MCF 10A (cell line): ENCODE data around the gene BSDC1. TPM values are rescaled to one million over a fixed set of nuclear protein-coding genes. Genes with fewer than 3 reads are reported as not detected.

ENCODE experiments used
- BruUV-seq: library from RNA; stranded (reverse); fragments of 400-500 nt; replicated peaks from 2 replicates; lab custom pipeline; 2021; lab: Mats Ljungman, UMichigan
- CTCF ChIA-PET: fragments of 300-600 bp; sonication (Branson Sonifier 250); formaldehyde crosslinking; extraction: SDS; loops from one replicate; lab custom pipeline; 2021; ENCODE audit warnings: antibody characterized with exemption, inconsistent platforms; lab: Yijun Ruan, JAX
- POLR2A ChIA-PET: fragments of 300-600, 350-650 bp; sonication (Branson Sonifier 250); formaldehyde crosslinking; extraction: SDS; loops from one replicate; lab custom pipeline; 2020; ENCODE audit warnings: antibody characterized with exemption, inconsistent platforms; lab: Yijun Ruan, JAX
- DNase-seq: peaks from one replicate; pipeline ENCODE4 v3.0.0-alpha.2; 2018; ENCODE audit not compliant: unreplicated experiment
- H3K27ac Mint-ChIP-seq: one replicate; pipeline ENCODE4 v1.8.0; 2022; ENCODE audit warnings: mild to moderate bottlenecking, low read depth, mixed read lengths; ENCODE audit not compliant: unreplicated experiment
- H3K27me3 Mint-ChIP-seq: one replicate; pipeline ENCODE4 v1.8.0; 2022; ENCODE audit warnings: mixed read lengths; ENCODE audit not compliant: insufficient read depth, unreplicated experiment
- H3K36me3 Mint-ChIP-seq: one replicate; pipeline ENCODE4 v1.8.0; 2022; ENCODE audit warnings: mild to moderate bottlenecking, moderate library complexity, mixed read lengths; ENCODE audit not compliant: insufficient read depth, unreplicated experiment
- H3K4me1 Mint-ChIP-seq: one replicate; pipeline ENCODE4 v1.8.0; 2022; ENCODE audit warnings: mixed read lengths; ENCODE audit not compliant: insufficient read depth, unreplicated experiment
- H3K4me3 Mint-ChIP-seq: one replicate; pipeline ENCODE4 v1.8.0; 2022; ENCODE audit warnings: mild to moderate bottlenecking, moderate library complexity, mixed read lengths; ENCODE audit not compliant: unreplicated experiment
- H3K9me3 Mint-ChIP-seq: one replicate; pipeline ENCODE4 v1.8.0; 2022; ENCODE audit warnings: mixed read lengths; ENCODE audit not compliant: unreplicated experiment
- CTCF ChIP-seq: fragments of 200-600 bp; IDR thresholded peaks from one replicate; pipeline ENCODE4 v1.8.0; 2022; ENCODE audit warnings: antibody characterized with exemption, mild to moderate bottlenecking; ENCODE audit not compliant: unreplicated experiment
- intact Hi-C: fragments of 100-400 bp; cut with micrococcal nuclease; formaldehyde crosslinking; loops from 2 replicates; pipeline ENCODE4 v1.14.1; 2022
- total RNA-seq: library from RNA; stranded (reverse); gene quantifications from 2 replicates; pipeline ENCODE4 v1.2.3, GENCODE V29; 2022

BSDC1 gene
- total RNA-seq, 1 experiment from 2014 or later: 52.6 TPM

DNA sequence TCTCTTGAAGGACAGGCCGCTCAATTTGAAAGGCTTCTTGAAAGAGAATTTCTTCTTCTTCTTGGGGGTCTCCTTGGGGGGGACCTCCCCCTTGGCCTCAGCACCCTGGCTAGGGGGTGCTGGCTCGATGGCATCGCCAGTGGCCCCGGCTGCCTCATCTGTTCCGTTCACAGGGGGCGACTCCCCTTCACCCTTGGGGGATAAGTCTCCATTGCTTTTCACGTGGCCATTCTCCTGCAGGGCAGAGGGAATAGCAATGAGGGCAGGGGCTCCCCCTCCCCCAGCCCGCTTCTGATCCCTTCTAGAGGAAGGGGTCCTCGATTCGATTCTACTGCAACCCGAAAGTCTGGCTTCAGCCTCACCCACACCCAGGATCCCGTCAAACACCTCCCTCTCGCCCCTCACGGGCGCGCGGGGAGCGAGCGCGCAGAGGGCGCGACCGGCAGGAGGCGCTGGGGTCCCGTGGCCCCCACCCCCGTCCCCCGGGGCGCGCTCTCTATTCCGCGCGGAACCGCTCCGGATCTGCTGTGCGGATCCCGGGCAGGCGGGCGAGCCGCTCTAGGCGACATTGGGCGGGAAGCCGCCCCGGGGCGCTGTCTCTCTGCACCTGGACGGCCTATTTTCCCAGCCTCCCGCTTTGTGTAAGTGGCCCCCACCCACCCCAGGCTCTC lies 59.2 kb downstream of the BSDC1 start:
- no peaks in the 10 kb centered on the region for H3K9me3 Mint-ChIP-seq
- BruUV-seq: no TSS peak
- H3K27ac Mint-ChIP-seq: no peak overlapping the region
- intact Hi-C loops: no loop called here
- no peaks in the 10 kb centered on the region for H3K27me3 Mint-ChIP-seq
- DNase-seq: no peak
- ChIA-PET POLR2A (no interaction called here), CTCF (no interaction called here)
- H3K36me3 Mint-ChIP-seq: peaks cover 11% of the 10 kb centered on the region
- H3K4me1 Mint-ChIP-seq: no peaks in the 10 kb centered on the region
- H3K4me3 Mint-ChIP-seq: peak overlapping the region; percentile 30
- TF ChIP-seq CTCF: peak; percentile 33

- H3K4me3 Mint-ChIP-seq: peak overlapping the region; percentile 52
- CTCF ChIA-PET: no interaction called here
- peaks cover 17% of the 10 kb centered on the region for H3K36me3 Mint-ChIP-seq
These were observed 59.9 kb downstream of the BSDC1 start for GRCh38 chr1:32334274-32334861.

DNA sequence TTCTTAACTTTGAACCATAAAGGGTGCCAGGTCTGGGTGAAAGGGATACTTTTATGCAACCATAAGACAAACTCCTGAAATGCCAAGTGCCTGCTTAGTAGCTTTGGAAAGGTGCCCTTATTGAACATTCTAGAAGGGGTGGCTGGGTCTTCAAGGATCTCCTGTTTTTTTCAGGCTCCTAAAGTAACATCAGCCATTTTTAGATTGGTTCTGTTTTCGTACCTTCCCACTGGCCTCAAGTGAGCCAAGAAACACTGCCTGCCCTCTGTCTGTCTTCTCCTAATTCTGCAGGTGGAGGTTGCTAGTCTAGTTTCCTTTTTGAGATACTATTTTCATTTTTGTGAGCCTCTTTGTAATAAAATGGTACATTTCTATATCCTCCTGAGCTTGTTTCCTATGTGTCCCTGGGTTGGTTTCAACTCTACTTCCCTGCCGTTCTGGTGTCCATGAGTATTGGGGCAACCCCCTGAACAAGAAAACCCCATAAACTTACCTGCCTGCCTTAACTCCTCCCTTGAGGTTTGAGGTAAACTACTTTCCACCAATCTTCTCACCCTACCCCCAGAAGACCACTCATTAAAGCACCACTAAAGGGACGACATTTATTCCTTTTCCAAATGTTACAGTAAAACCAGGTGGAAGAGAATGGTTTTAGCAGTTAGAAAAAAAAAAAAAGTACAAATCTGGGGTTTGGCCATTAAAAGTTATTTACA lies 60.8 kb downstream of the BSDC1 start:
- ChIA-PET POLR2A (interaction anchor here (1.4 kb wide), 1 partner anchor 67 kb away, joined by 3 read pairs; no protein-coding TSS in a partner anchor), CTCF (interaction anchor here (1.2 kb wide), 1 partner anchor 117 kb away, joined by 5 read pairs; no protein-coding TSS in a partner anchor)
- no peak overlapping the region for H3K27ac Mint-ChIP-seq
- no peak overlapping the region for H3K4me3 Mint-ChIP-seq
- no peaks in the 10 kb centered on the region for H3K9me3 Mint-ChIP-seq
- H3K27me3 Mint-ChIP-seq: no peaks in the 10 kb centered on the region
- no peaks in the 10 kb centered on the region for H3K4me1 Mint-ChIP-seq
- peaks cover 24% of the 10 kb centered on the region for H3K36me3 Mint-ChIP-seq
- BruUV-seq: TSS peak; percentile 83
- no peak for TF ChIP-seq CTCF
- no peak for DNase-seq
- intact Hi-C loops: no loop called here

More at GRCh38 chr1:32334274-32334861, 59.9 kb downstream of the BSDC1 start:
- Mint-ChIP-seq H3K9me3 (no peaks in the 10 kb centered on the region), H3K27ac (no peak overlapping the region), H3K4me1 (no peaks in the 10 kb centered on the region), H3K27me3 (no peaks in the 10 kb centered on the region)
- no peak for TF ChIP-seq CTCF
- DNase-seq: no peak
- POLR2A ChIA-PET: no interaction called here
- intact Hi-C loops: no loop called here
- BruUV-seq: no TSS peak
